PC-9 (cell line): ENCODE results near the gene NELFB. TPM values are rescaled to one million over a fixed set of nuclear protein-coding genes. Genes with fewer than 3 reads are reported as not detected.

Experiments used
- BruUV-seq: library from RNA; stranded (reverse); fragments of 400-500 nt; replicated peaks from 2 replicates; lab custom pipeline; 2021; lab: Mats Ljungman, UMichigan
- CTCF ChIA-PET: fragments of 300-600 bp; sonication (Branson Sonifier 250); formaldehyde crosslinking; loops from one replicate; lab custom pipeline; 2022; ENCODE audit warnings: antibody characterized with exemption; lab: Charles Lee
- POLR2A ChIA-PET: fragments of 300-600 bp; sonication (Branson Sonifier 250); formaldehyde crosslinking; loops from one replicate; lab custom pipeline; 2022; ENCODE audit warnings: antibody characterized with exemption; ENCODE audit not compliant: unreplicated experiment; lab: Charles Lee
- DNase-seq, 2 experiments: peaks; one replicate each; pipeline versions ENCODE4 v3.0.0 to v3.0.0-alpha.2; 2015 to 2022; ENCODE audit warnings: mixed read lengths in 1 of 2
- H2AFZ ChIP-seq: fragments of 200-600 bp; sonication (generic); 2 replicates; pipeline ENCODE4 v1.8.1; 2017; ENCODE audit warnings: antibody characterized with exemption
- H3F3A ChIP-seq: fragments of 200-600 bp; sonication (generic); 2 replicates; pipeline ENCODE4 v1.8.1; 2017; ENCODE audit warnings: antibody characterized with exemption, mild to moderate bottlenecking, low read depth; ENCODE audit not compliant: insufficient read depth
- H3K27ac ChIP-seq: fragments of 200-600 bp; sonication (generic); 2 replicates; pipeline ENCODE4 v1.6.1; 2016; ENCODE audit warnings: mixed run types
- H3K27me3 ChIP-seq: fragments of 200-600 bp; sonication (generic); 2 replicates; pipeline ENCODE4 v1.6.1; 2016; ENCODE audit warnings: low read depth, mixed run types; ENCODE audit not compliant: insufficient read depth
- H3K36me3 ChIP-seq: fragments of 200-600 bp; sonication (generic); 2 replicates; pipeline ENCODE4 v1.6.1; 2016; ENCODE audit warnings: low read depth, mixed run types
- H3K4me1 ChIP-seq: fragments of 200-600 bp; sonication (generic); replicated peaks from 2 replicates; pipeline ENCODE4 v1.6.1; 2016; ENCODE audit warnings: mixed run types; ENCODE audit not compliant: insufficient read depth
- H3K4me2 ChIP-seq: fragments of 200-600 bp; sonication (generic); 2 replicates; pipeline ENCODE4 v1.6.1; 2017; ENCODE audit warnings: mixed run types
- H3K4me3 ChIP-seq: fragments of 200-600 bp; sonication (generic); 2 replicates; pipeline ENCODE4 v1.6.1; 2016; ENCODE audit warnings: mixed run types
- H3K79me2 ChIP-seq: fragments of 200-600 bp; sonication (generic); 2 replicates; pipeline ENCODE4 v1.6.1; 2017; ENCODE audit warnings: low read depth, mixed run types
- H3K9me2 ChIP-seq: fragments of 200-600 bp; sonication (generic); 2 replicates; pipeline ENCODE4 v1.8.1; 2017; ENCODE audit warnings: mild to moderate bottlenecking; ENCODE audit not compliant: insufficient read depth
- H3K9me3 ChIP-seq: fragments of 200-600 bp; sonication (generic); 2 replicates; pipeline ENCODE4 v1.8.1; 2016; ENCODE audit warnings: low read depth; ENCODE audit not compliant: insufficient read depth
- H4K20me1 ChIP-seq: fragments of 200-600 bp; sonication (generic); 2 replicates; pipeline ENCODE4 v1.8.1; 2017; ENCODE audit not compliant: insufficient read depth
- EZH2 ChIP-seq: fragments of 200-600 bp; sonication (generic); IDR thresholded peaks from 2 replicates; pipeline ENCODE4 v1.8.0; 2017; ENCODE audit warnings: antibody characterized with exemption, low read depth
- intact Hi-C: fragments of 100-400 bp; cut with micrococcal nuclease; formaldehyde crosslinking; loops from one replicate; pipeline ENCODE4 v1.10.0; 2022; ENCODE audit not compliant: unreplicated experiment
- total RNA-seq: library from RNA; stranded (reverse); gene quantifications from 2 replicates; pipeline ENCODE4 v1.2.3, GENCODE V29; 2021
- TF ChIP-seq, protein P1 (sequence below): fragments of 200-600 bp; sonication (generic); conservative IDR thresholded peaks from 2 replicates; pipeline ENCODE4 v1.6.1; 2017; ENCODE audit warnings: mixed run types, antibody characterized with exemption, mild to moderate bottlenecking, moderate library complexity

NELFB gene
- total RNA-seq, 1 experiment from 2014 or later: 94.2 TPM

DNA sequence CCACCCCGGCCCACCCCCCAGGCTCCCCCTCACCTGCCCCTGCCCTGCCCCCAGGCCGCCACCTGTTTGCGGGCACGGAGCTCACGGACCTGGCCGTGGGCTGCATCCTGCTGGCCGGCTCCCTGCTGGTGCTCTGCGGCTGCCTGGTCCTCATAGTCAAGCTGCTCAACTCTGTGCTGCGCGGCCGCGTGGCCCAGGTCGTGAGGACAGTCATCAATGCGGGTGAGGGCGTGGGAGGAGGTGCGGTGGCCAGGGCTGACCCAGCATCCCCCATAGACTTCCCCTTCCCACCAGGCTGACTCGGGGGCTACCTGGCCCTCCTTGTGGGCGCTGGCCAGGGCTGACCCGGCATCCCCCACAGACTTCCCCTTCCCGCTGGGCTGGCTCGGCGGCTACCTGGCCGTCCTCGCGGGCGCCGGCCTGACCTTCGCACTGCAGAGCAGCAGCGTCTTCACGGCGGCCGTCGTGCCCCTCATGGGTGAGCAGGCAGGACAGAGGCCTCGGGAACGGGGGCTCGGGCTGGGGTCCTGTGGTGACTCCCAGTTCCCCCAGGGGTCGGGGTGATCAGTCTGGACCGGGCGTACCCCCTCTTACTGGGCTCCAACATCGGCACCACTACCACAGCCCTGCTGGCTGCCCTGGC, 21.0 kb upstream of the NELFB start:
- Histone ChIP-seq H3K27me3 (no peaks in the 10 kb centered on the region), H2AFZ (no peak overlapping the region), H3K4me2 (no peak overlapping the region), H3K36me3 (no peaks in the 10 kb centered on the region), H3K4me1 (peaks cover 19% of the 10 kb centered on the region), H3K79me2 (peaks cover 21% of the 10 kb centered on the region), H3F3A (no peaks in the 10 kb centered on the region), H3K27ac (no peak overlapping the region), H3K9me3 (no peaks in the 10 kb centered on the region), H3K4me3 (no peak overlapping the region), H4K20me1 (no peaks in the 10 kb centered on the region; the same call in 1 of the 2 replicates), H3K9me2 (no peaks in the 10 kb centered on the region)
- BruUV-seq: no TSS peak
- no peak for DNase-seq
- intact Hi-C loops: no loop called here
- no peak for TF ChIP-seq EZH2
- TF ChIP-seq, protein P1, sequence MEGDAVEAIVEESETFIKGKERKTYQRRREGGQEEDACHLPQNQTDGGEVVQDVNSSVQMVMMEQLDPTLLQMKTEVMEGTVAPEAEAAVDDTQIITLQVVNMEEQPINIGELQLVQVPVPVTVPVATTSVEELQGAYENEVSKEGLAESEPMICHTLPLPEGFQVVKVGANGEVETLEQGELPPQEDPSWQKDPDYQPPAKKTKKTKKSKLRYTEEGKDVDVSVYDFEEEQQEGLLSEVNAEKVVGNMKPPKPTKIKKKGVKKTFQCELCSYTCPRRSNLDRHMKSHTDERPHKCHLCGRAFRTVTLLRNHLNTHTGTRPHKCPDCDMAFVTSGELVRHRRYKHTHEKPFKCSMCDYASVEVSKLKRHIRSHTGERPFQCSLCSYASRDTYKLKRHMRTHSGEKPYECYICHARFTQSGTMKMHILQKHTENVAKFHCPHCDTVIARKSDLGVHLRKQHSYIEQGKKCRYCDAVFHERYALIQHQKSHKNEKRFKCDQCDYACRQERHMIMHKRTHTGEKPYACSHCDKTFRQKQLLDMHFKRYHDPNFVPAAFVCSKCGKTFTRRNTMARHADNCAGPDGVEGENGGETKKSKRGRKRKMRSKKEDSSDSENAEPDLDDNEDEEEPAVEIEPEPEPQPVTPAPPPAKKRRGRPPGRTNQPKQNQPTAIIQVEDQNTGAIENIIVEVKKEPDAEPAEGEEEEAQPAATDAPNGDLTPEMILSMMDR: no peak
- ChIA-PET CTCF (interaction anchor here (0.7 kb wide), 1 partner anchor 108 kb away, joined by 4 read pairs; no protein-coding TSS in a partner anchor), POLR2A (no interaction called here)

DNA sequence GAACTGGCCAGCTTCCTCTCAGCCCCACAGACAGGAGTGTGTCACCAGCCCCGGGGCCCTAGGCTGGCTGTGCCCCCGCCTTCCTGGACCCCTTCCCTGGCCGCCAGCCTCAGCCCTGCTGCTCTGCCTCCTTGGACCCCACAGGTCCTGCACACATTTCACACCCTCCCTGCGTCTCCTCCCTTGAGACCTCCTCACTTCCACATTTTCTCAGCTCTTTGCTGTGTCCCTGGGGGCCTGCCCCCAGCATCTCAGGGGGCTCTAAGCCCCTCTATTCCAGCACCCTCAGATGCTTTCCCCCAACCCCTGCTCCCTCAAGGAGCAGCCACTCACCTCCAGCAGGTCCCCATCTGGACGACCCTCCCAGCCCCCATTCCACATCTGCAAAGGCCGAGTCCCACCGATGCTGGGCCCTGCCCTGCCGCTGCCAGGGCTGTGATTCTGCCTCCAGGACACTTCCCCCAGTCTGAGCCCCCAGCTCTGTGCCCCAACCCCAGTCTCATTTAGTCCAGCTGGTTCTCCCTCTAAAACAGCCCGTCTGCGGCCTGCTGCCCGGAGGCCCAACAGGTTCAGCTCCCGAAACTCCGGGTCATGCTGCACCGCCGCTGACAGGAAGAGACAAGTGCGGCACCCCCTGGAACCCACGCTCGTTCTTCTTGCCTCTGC, 20.2 kb upstream of the NELFB start:
- Histone ChIP-seq H3K9me2 (no peaks in the 10 kb centered on the region), H4K20me1 (no peaks in the 10 kb centered on the region; the same call in 1 of the 2 replicates), H3K27ac (no peak overlapping the region), H3K27me3 (no peaks in the 10 kb centered on the region), H2AFZ (no peak overlapping the region), H3F3A (peaks cover 2% of the 10 kb centered on the region), H3K4me3 (no peak overlapping the region), H3K4me1 (peaks cover 25% of the 10 kb centered on the region), H3K36me3 (no peaks in the 10 kb centered on the region), H3K9me3 (no peaks in the 10 kb centered on the region), H3K4me2 (no peak overlapping the region), H3K79me2 (peaks cover 28% of the 10 kb centered on the region)
- CTCF ChIA-PET: interaction anchor here (0.7 kb wide), 1 partner anchor 109 kb away, joined by 4 read pairs; no protein-coding TSS in a partner anchor
- intact Hi-C loops: no loop called here
- TF ChIP-seq EZH2: no peak
- TF ChIP-seq, protein P1: no peak
- POLR2A ChIA-PET: no interaction called here
- DNase-seq: no peak
- no TSS peak for BruUV-seq

DNA sequence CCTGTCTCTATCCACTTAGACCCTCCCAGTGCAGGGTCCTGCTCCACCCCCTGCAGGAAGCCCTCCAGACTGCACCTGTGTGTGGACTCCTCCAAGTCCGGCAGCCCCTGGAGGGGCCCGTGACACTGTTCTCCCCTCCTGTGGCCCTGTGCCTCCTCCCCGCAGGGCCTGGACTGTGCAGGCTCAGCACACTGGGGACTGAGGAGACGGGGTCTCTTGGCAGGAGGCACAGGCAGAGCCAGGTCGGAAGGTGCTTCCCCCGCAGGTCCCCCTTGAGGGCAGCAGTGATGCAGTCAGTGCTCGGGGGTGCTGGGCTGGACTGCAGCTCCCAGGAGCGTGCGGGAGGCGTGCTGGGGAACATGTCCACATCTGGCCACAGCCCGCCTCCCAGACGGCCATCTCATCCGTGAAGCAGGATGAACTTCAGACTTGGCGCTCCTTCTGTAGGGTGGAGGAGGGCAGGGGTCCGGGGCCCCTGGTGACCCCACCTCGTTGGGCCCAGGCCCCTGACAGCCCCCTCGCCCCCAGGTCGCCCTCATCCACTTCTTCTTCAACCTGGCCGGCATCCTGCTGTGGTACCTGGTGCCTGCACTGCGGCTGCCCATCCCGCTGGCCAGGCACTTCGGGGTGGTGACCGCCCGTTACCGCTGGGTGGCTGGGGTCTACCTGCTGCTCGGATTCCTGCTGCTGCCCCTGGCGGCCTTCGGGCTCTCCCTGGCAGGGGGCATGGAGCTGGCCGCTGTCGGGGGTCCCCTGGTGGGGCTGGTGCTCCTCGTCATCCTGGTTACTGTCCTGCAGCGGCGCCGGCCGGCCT, 19.5 kb upstream of the NELFB start:
- peaks cover 25% of the 10 kb centered on the region for H3K4me1 ChIP-seq
- ChIA-PET POLR2A (interaction anchor here (0.6 to 0.8 kb wide), 2 partner anchors 12 to 106 kb away, joined by 3 to 7 read pairs; no protein-coding TSS in a partner anchor), CTCF (interaction anchor here (0.6 to 1.8 kb wide), 7 partner anchors 21 to 189 kb away, joined by 3 to 10 read pairs (median 6); partner anchors contain the start of gene TOR4A)
- peaks cover 30% of the 10 kb centered on the region for H3K79me2 ChIP-seq
- no peak overlapping the region for H2AFZ ChIP-seq
- no peaks in the 10 kb centered on the region for H3K9me2 ChIP-seq
- DNase-seq: no peak
- no peaks in the 10 kb centered on the region for H3K27me3 ChIP-seq
- H4K20me1 ChIP-seq: no peaks in the 10 kb centered on the region; the same call in 1 of the 2 replicates
- H3K36me3 ChIP-seq: no peaks in the 10 kb centered on the region
- H3K4me3 ChIP-seq: no peak overlapping the region
- intact Hi-C loops: no loop called here
- no peak overlapping the region for H3K27ac ChIP-seq
- no peaks in the 10 kb centered on the region for H3K9me3 ChIP-seq
- TF ChIP-seq, protein P1: no peak
- TF ChIP-seq EZH2: no peak
- H3K4me2 ChIP-seq: no peak overlapping the region
- H3F3A ChIP-seq: peaks cover 8% of the 10 kb centered on the region
- BruUV-seq: no TSS peak
